MCF 10A (cell line): ENCODE results near the gene R3HDML. TPM values are rescaled to one million over a fixed set of nuclear protein-coding genes. Genes with fewer than 3 reads are reported as not detected.
"Not testable (repeated sequence)": the region's sequence is repeated elsewhere in the genome, so short reads cannot be mapped to it uniquely, and the experiment has no call there.

Experiments used
- BruUV-seq: library from RNA; stranded (reverse); fragments of 400-500 nt; replicated peaks from 2 replicates; lab custom pipeline; 2021; lab: Mats Ljungman, UMichigan
- CTCF ChIA-PET: fragments of 300-600 bp; sonication (Branson Sonifier 250); formaldehyde crosslinking; extraction: SDS; loops from one replicate; lab custom pipeline; 2021; ENCODE audit warnings: antibody characterized with exemption, inconsistent platforms; lab: Yijun Ruan, JAX
- POLR2A ChIA-PET: fragments of 300-600, 350-650 bp; sonication (Branson Sonifier 250); formaldehyde crosslinking; extraction: SDS; loops from one replicate; lab custom pipeline; 2020; ENCODE audit warnings: antibody characterized with exemption, inconsistent platforms; lab: Yijun Ruan, JAX
- DNase-seq: peaks from one replicate; pipeline ENCODE4 v3.0.0-alpha.2; 2018; ENCODE audit not compliant: unreplicated experiment
- H3K27ac Mint-ChIP-seq: one replicate; pipeline ENCODE4 v1.8.0; 2022; ENCODE audit warnings: mild to moderate bottlenecking, low read depth, mixed read lengths; ENCODE audit not compliant: unreplicated experiment
- H3K27me3 Mint-ChIP-seq: one replicate; pipeline ENCODE4 v1.8.0; 2022; ENCODE audit warnings: mixed read lengths; ENCODE audit not compliant: insufficient read depth, unreplicated experiment
- H3K36me3 Mint-ChIP-seq: one replicate; pipeline ENCODE4 v1.8.0; 2022; ENCODE audit warnings: mild to moderate bottlenecking, moderate library complexity, mixed read lengths; ENCODE audit not compliant: insufficient read depth, unreplicated experiment
- H3K4me1 Mint-ChIP-seq: one replicate; pipeline ENCODE4 v1.8.0; 2022; ENCODE audit warnings: mixed read lengths; ENCODE audit not compliant: insufficient read depth, unreplicated experiment
- H3K4me3 Mint-ChIP-seq: one replicate; pipeline ENCODE4 v1.8.0; 2022; ENCODE audit warnings: mild to moderate bottlenecking, moderate library complexity, mixed read lengths; ENCODE audit not compliant: unreplicated experiment
- H3K9me3 Mint-ChIP-seq: one replicate; pipeline ENCODE4 v1.8.0; 2022; ENCODE audit warnings: mixed read lengths; ENCODE audit not compliant: unreplicated experiment
- CTCF ChIP-seq: fragments of 200-600 bp; IDR thresholded peaks from one replicate; pipeline ENCODE4 v1.8.0; 2022; ENCODE audit warnings: antibody characterized with exemption, mild to moderate bottlenecking; ENCODE audit not compliant: unreplicated experiment
- intact Hi-C: fragments of 100-400 bp; cut with micrococcal nuclease; formaldehyde crosslinking; loops from 2 replicates; pipeline ENCODE4 v1.14.1; 2022
- total RNA-seq: library from RNA; stranded (reverse); gene quantifications from 2 replicates; pipeline ENCODE4 v1.2.3, GENCODE V29; 2022

The R3HDML gene
- total RNA-seq, 1 experiment from 2014 or later: not detected

- H3K9me3 Mint-ChIP-seq: no peaks in the 10 kb centered on the region
- no peaks in the 10 kb centered on the region for H3K36me3 Mint-ChIP-seq
- no peaks in the 10 kb centered on the region for H3K27me3 Mint-ChIP-seq
- no TSS peak for BruUV-seq
- POLR2A ChIA-PET: no interaction called here
- no peak for TF ChIP-seq CTCF
- no peak for DNase-seq
- intact Hi-C loops: no loop called here
- no peak overlapping the region for H3K27ac Mint-ChIP-seq
- H3K4me1 Mint-ChIP-seq: no peaks in the 10 kb centered on the region
- H3K4me3 Mint-ChIP-seq: no peak overlapping the region
- CTCF ChIA-PET: interaction anchor here (0.6 kb wide), 2 partner anchors 15 to 210 kb away, joined by 3 read pairs; no protein-coding TSS in a partner anchor
These were observed 7.9 kb downstream of the R3HDML start for GRCh38 chr20:44344723-44345122.

- no TSS peak for BruUV-seq
These were observed 8.3 kb downstream of the R3HDML start for GRCh38 chr20:44345147-44345546.

DNA sequence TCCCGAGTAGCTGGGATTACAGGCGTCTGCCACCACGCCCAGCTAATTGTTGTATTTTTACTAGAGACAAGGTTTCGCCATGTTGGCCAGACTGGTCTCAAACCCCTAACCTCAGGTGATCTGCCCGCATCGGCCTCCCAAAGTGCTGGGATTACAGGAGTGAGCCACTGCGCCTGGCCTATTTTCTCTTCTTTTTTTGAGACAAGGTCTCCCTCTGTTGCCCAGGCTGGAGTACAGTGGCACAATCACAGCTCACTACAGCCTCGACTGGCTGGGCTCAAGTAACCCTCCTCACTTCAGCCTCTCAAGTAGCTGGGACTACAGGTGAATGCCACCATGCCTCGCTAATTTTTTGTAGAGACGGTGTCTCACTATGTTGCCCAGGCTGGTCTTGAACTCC, 9.1 kb downstream of the R3HDML start:
- H3K9me3 Mint-ChIP-seq, POLR2A ChIA-PET, intact Hi-C loops, H3K4me3 Mint-ChIP-seq, H3K27ac Mint-ChIP-seq, BruUV-seq, H3K27me3 Mint-ChIP-seq, DNase-seq, H3K4me1 Mint-ChIP-seq, H3K36me3 Mint-ChIP-seq: not testable (repeated sequence)
- CTCF ChIA-PET: interaction anchor here (0.7 to 1.9 kb wide), 4 partner anchors 19 to 129 kb away, joined by 3 to 5 read pairs (median 4); no protein-coding TSS in a partner anchor

More at GRCh38 chr20:44345147-44345546, 8.3 kb downstream of the R3HDML start:
- Mint-ChIP-seq H3K27me3 (no peaks in the 10 kb centered on the region), H3K4me1 (no peaks in the 10 kb centered on the region), H3K27ac (no peak overlapping the region), H3K36me3 (no peaks in the 10 kb centered on the region), H3K4me3 (no peak overlapping the region), H3K9me3 (no peaks in the 10 kb centered on the region)
- no peak for DNase-seq
- intact Hi-C loops: no loop called here
- ChIA-PET CTCF (no interaction called here), POLR2A (no interaction called here)
- TF ChIP-seq CTCF: no peak

- Mint-ChIP-seq H3K4me3 (no peak overlapping the region), H3K4me1 (no peaks in the 10 kb centered on the region), H3K27me3 (no peaks in the 10 kb centered on the region), H3K9me3 (no peaks in the 10 kb centered on the region), H3K36me3 (no peaks in the 10 kb centered on the region), H3K27ac (peak overlapping the region; percentile 17)
- BruUV-seq: no TSS peak
- DNase-seq: no peak
- intact Hi-C loops: no loop called here
- no peak for TF ChIP-seq CTCF
- ChIA-PET CTCF (interaction anchor here (1.2 kb wide), 1 partner anchor 37 kb away, joined by 4 read pairs; no protein-coding TSS in a partner anchor), POLR2A (interaction anchor here (0.6 kb wide), 1 partner anchor 308 kb away, joined by 3 read pairs; no protein-coding TSS in a partner anchor)
These were observed 11.4 kb downstream of the R3HDML start for GRCh38 chr20:44348168-44348659.
